H9 (cell line): Measurements from ENCODE around the gene HTR3D. TPM values are rescaled to one million over a fixed set of nuclear protein-coding genes. Genes with fewer than 3 reads are reported as not detected.
A peak's percentile ranks its signal among the peaks of the same experiment; 100 is the strongest.

ENCODE experiments used
- DNase-seq: peaks from one replicate; pipeline ENCODE4 v3.0.0-alpha.2; 2017
- H2AFZ ChIP-seq: one replicate; pipeline ENCODE4 v1.6.1; 2013; ENCODE audit warnings: mild to moderate bottlenecking, low read length, control low read depth, moderate library complexity
- H2AK5ac ChIP-seq: 2 replicates; pipeline ENCODE4 v1.6.1; 2013; ENCODE audit warnings: low read length, control low read depth, mixed read lengths; ENCODE audit not compliant: insufficient read length
- H2BK120ac ChIP-seq: one replicate; pipeline ENCODE4 v1.6.1; 2013; ENCODE audit warnings: low read depth, mild to moderate bottlenecking, low read length, control low read depth, inconsistent platforms; ENCODE audit not compliant: poor library complexity, severe bottlenecking
- H2BK12ac ChIP-seq: 2 replicates; pipeline ENCODE4 v1.6.1; 2013; ENCODE audit warnings: low read length, control low read depth, mixed read lengths, low read depth; ENCODE audit not compliant: insufficient read length
- H2BK15ac ChIP-seq: 2 replicates; pipeline ENCODE4 v1.6.1; 2013; ENCODE audit warnings: low read depth, low read length, control low read depth
- H2BK20ac ChIP-seq: one replicate; pipeline ENCODE4 v1.6.1; 2013; ENCODE audit warnings: low read depth, mild to moderate bottlenecking, low read length, control low read depth, inconsistent platforms; ENCODE audit not compliant: poor library complexity, severe bottlenecking
- H2BK5ac ChIP-seq: 2 replicates; pipeline ENCODE4 v1.6.1; 2013; ENCODE audit warnings: low read length, control low read depth, mixed read lengths; ENCODE audit not compliant: insufficient read length
- H3K14ac ChIP-seq: 2 replicates; pipeline ENCODE4 v1.6.1; 2013; ENCODE audit warnings: low read length, control low read depth; ENCODE audit not compliant: insufficient read depth
- H3K18ac ChIP-seq: 2 replicates; pipeline ENCODE4 v1.6.1; 2013; ENCODE audit warnings: low read depth, mild to moderate bottlenecking, mixed read lengths, low read length, control low read depth; ENCODE audit not compliant: insufficient read length
- H3K23ac ChIP-seq: 2 replicates; pipeline ENCODE4 v1.6.1; 2013; ENCODE audit warnings: low read length, control low read depth, mixed read lengths, low read depth; ENCODE audit not compliant: insufficient read length
- H3K23me2 ChIP-seq: 2 replicates; pipeline ENCODE4 v1.6.1; 2013; ENCODE audit warnings: low read depth, mild to moderate bottlenecking, mixed read lengths, low read length, control low read depth; ENCODE audit not compliant: insufficient read length, poor library complexity, severe bottlenecking
- H3K27ac ChIP-seq: 2 replicates; pipeline ENCODE4 v1.5.1; 2013; ENCODE audit warnings: low read length, control low read depth, mixed read lengths, low read depth; ENCODE audit not compliant: insufficient read length
- H3K27me3 ChIP-seq: 2 replicates; pipeline ENCODE4 v1.6.1; 2013; ENCODE audit warnings: low read length, control low read depth, inconsistent platforms; ENCODE audit not compliant: insufficient read depth
- H3K4ac ChIP-seq: 2 replicates; pipeline ENCODE4 v1.6.1; 2013; ENCODE audit warnings: low read depth, mild to moderate bottlenecking, control low read depth, inconsistent platforms, low read length, moderate library complexity
- H3K4me1 ChIP-seq: 2 replicates; pipeline ENCODE4 v1.6.1; 2013; ENCODE audit warnings: low read length, control low read depth, inconsistent platforms; ENCODE audit not compliant: insufficient read depth
- H3K4me2 ChIP-seq: 2 replicates; pipeline ENCODE4 v1.6.1; 2013; ENCODE audit warnings: low read length, control low read depth, mixed read lengths; ENCODE audit not compliant: insufficient read length, insufficient read depth
- H3K56ac ChIP-seq: 2 replicates; pipeline ENCODE4 v1.6.1; 2013; ENCODE audit warnings: low read depth, mild to moderate bottlenecking, mixed read lengths, low read length, control low read depth; ENCODE audit not compliant: insufficient read length
- H3K79me1 ChIP-seq: 2 replicates; pipeline ENCODE4 v1.6.1; 2013; ENCODE audit warnings: low read depth, mild to moderate bottlenecking, moderate library complexity, low read length, control low read depth, inconsistent platforms; ENCODE audit not compliant: insufficient read depth, poor library complexity, severe bottlenecking
- H3K79me2 ChIP-seq: 2 replicates; pipeline ENCODE4 v1.6.1; 2013; ENCODE audit warnings: low read length, control low read depth, inconsistent platforms; ENCODE audit not compliant: insufficient read depth
- H3K9ac ChIP-seq: 2 replicates; pipeline ENCODE4 v1.6.1; 2013; ENCODE audit warnings: low read length, control low read depth, mixed read lengths; ENCODE audit not compliant: insufficient read length; ENCODE audit errors: extremely low read depth
- H3K9me3 ChIP-seq: one replicate; pipeline ENCODE4 v1.6.1; 2013; ENCODE audit warnings: low read depth, low read length, inconsistent platforms; ENCODE audit not compliant: control insufficient read depth
- H3T11ph ChIP-seq: one replicate; pipeline ENCODE4 v1.6.1; 2013; ENCODE audit warnings: mild to moderate bottlenecking, low read length, control low read depth, inconsistent platforms
- H4K20me1 ChIP-seq: one replicate; pipeline ENCODE4 v1.6.1; 2013; ENCODE audit not compliant: control insufficient read depth, insufficient read length, insufficient read depth
- H4K5ac ChIP-seq: 2 replicates; pipeline ENCODE4 v1.6.1; 2013; ENCODE audit warnings: low read depth, mild to moderate bottlenecking, mixed read lengths, low read length, control low read depth; ENCODE audit not compliant: insufficient read length
- H4K8ac ChIP-seq: replicated peaks from 2 replicates; pipeline ENCODE4 v1.6.1; 2013; ENCODE audit warnings: low read length, control low read depth, mixed read lengths, low read depth; ENCODE audit not compliant: insufficient read length
- H4K91ac ChIP-seq: 2 replicates; pipeline ENCODE4 v1.6.1; 2013; ENCODE audit warnings: low read depth, mild to moderate bottlenecking, moderate library complexity, mixed read lengths, low read length, control low read depth; ENCODE audit not compliant: insufficient read length
- H3K27ac Mint-ChIP-seq, 3 experiments: 2 replicates in 2 of 3; 3 replicates in 1 of 3; pipeline ENCODE4 v1.8.0; 2020 to 2021; ENCODE audit warnings: mixed read lengths in 3 of 3, mild to moderate bottlenecking in 1 of 3, moderate library complexity in 1 of 3
- H3K27me3 Mint-ChIP-seq: 2 replicates; pipeline ENCODE4 v1.8.0; 2021; ENCODE audit warnings: low read depth, mild to moderate bottlenecking, moderate library complexity, mixed read lengths
- H3K36me3 Mint-ChIP-seq, 3 experiments: 2 replicates in 2 of 3; 3 replicates in 1 of 3; pipeline ENCODE4 v1.8.0; 2020 to 2021; ENCODE audit warnings: low read depth in 3 of 3, mixed read lengths in 3 of 3; ENCODE audit not compliant: insufficient read depth in 1 of 3
- H3K4me1 Mint-ChIP-seq, 2 experiments: 2 replicates each; pipeline ENCODE4 v1.8.0; 2020; ENCODE audit warnings: mixed read lengths in 2 of 2
- H3K4me3 Mint-ChIP-seq, 2 experiments: 2 replicates in 1 of 2; 3 replicates in 1 of 2; pipeline ENCODE4 v1.8.0; 2020 to 2021; ENCODE audit warnings: mild to moderate bottlenecking in 2 of 2, mixed read lengths in 2 of 2, moderate library complexity in 1 of 2
- H3K9me3 Mint-ChIP-seq, 2 experiments: 2 replicates in 1 of 2; 3 replicates in 1 of 2; pipeline ENCODE4 v1.8.0; 2020; ENCODE audit warnings: mild to moderate bottlenecking in 2 of 2, mixed read lengths in 2 of 2, moderate library complexity in 1 of 2
- WGBS: extraction: QIAGEN DNeasy Blood & Tissue Kit; methylation state at CpG from one replicate; pipeline ENCODE4 v1.1.7; 2013; ENCODE audit warnings: missing lambda C conversion rate, low lambda C conversion rate, mixed read lengths; ENCODE audit not compliant: insufficient read length; ENCODE audit errors: extremely low coverage; 5-methylcytosine and 5-hydroxymethylcytosine counted together
- total RNA-seq: library from RNA; stranded (reverse); gene quantifications from 2 replicates; pipeline ENCODE4 v1.2.1, GENCODE V29; 2021
- TF ChIP-seq, protein P1 (sequence below): fragments of 200-600 bp; sonication (generic); conservative IDR thresholded peaks from 3 replicates; pipeline ENCODE4 v1.8.0; 2021; ENCODE audit warnings: antibody characterized with exemption, mild to moderate bottlenecking

HTR3D gene
- total RNA-seq, 1 experiment from 2014 or later = not detected

DNA sequence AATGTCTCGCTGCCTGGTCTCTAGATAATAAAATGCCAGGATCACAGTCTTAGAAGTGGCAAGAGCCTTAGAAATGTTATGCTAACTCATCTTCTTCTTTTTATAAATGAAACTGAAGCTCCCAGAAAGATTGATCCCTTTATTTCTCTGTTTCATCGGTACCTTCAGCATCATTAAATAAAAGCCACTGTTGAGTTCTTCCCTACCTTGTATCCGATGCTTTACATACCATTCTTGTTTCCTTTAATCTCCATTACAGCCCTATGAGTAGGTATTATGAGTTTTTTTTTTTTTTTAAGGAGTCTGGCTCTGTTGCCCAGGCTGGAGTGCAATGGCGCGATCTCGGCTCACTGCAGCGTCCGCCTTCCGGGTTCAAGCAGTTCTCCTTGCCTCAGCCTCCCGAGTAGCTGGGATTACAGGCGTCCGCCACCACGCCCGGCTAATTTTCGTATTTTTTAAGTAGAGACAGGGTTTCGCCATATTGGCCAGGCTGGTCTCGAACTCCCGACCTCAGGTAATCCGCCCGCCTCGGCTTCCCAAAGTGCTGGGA is 13.0 kb upstream of the HTR3D start:
- Histone ChIP-seq H3K79me1 (no peaks in the 10 kb centered on the region), H3K23me2 (peaks cover 4% of the 10 kb centered on the region), H2AFZ (no peak overlapping the region), H3K27me3 (no peaks in the 10 kb centered on the region), H3K27ac (no peak overlapping the region), H4K8ac (no peak overlapping the region), H3K79me2 (peaks cover 7% of the 10 kb centered on the region; the same call in 1 of the 2 replicates), H3K56ac (no peak overlapping the region), H3K4ac (no peak overlapping the region), H3K23ac (no peak overlapping the region), H2AK5ac (no peak overlapping the region), H2BK20ac (no peak overlapping the region), H3K14ac (no peak overlapping the region), H2BK120ac (no peak overlapping the region), H2BK15ac (no peak overlapping the region), H3K9me3 (no peaks in the 10 kb centered on the region), H2BK5ac (no peak overlapping the region), H3K9ac (peak overlapping the region; percentile 86), H3K4me2 (peak overlapping the region; percentile 85), H4K91ac (no peak overlapping the region), H3K4me1 (peaks cover 5% of the 10 kb centered on the region; the same call in 1 of the 2 replicates), H3K18ac (no peak overlapping the region), H4K20me1 (no peaks in the 10 kb centered on the region), H2BK12ac (no peak overlapping the region), H4K5ac (no peak overlapping the region), H3T11ph (no peak overlapping the region)
- peaks cover 3% of the 10 kb centered on the region; the same call in 1 of the 2 replicates for H3K27me3 Mint-ChIP-seq
- peak overlapping the region; percentile 97 to 99 for H3K4me3 Mint-ChIP-seq
- no peaks in the 10 kb centered on the region; a peak in 1 of 5 replicates for H3K9me3 Mint-ChIP-seq
- H3K27ac Mint-ChIP-seq = peak overlapping the region; percentile 89 to 98 (median 96); a peak in 6 of 7 replicates
- TF ChIP-seq, protein P1, sequence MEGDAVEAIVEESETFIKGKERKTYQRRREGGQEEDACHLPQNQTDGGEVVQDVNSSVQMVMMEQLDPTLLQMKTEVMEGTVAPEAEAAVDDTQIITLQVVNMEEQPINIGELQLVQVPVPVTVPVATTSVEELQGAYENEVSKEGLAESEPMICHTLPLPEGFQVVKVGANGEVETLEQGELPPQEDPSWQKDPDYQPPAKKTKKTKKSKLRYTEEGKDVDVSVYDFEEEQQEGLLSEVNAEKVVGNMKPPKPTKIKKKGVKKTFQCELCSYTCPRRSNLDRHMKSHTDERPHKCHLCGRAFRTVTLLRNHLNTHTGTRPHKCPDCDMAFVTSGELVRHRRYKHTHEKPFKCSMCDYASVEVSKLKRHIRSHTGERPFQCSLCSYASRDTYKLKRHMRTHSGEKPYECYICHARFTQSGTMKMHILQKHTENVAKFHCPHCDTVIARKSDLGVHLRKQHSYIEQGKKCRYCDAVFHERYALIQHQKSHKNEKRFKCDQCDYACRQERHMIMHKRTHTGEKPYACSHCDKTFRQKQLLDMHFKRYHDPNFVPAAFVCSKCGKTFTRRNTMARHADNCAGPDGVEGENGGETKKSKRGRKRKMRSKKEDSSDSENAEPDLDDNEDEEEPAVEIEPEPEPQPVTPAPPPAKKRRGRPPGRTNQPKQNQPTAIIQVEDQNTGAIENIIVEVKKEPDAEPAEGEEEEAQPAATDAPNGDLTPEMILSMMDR = no peak
- DNase-seq = no peak
- no CpG with 5 or more reads among the region's 21 CpGs for WGBS
- H3K4me1 Mint-ChIP-seq = peaks cover 24 to 25% of the 10 kb centered on the region in 2 experiments
- peaks cover 3 to 7% (median 7%) of the 10 kb centered on the region in 3 experiments; a peak in 6 of 7 replicates for H3K36me3 Mint-ChIP-seq
